ENCODE results near the gene CCNF. TPM values are rescaled to one million over a fixed set of nuclear protein-coding genes. Genes with fewer than 3 reads are reported as not detected.
"Not testable (repeated sequence)": the region's sequence is repeated elsewhere in the genome, so short reads cannot be mapped to it uniquely, and the experiment has no call there.

The CCNF gene
- total RNA-seq, 4 donors from 2014 or later, result 1.3 to 2.9 (median 2.5) TPM

DNA sequence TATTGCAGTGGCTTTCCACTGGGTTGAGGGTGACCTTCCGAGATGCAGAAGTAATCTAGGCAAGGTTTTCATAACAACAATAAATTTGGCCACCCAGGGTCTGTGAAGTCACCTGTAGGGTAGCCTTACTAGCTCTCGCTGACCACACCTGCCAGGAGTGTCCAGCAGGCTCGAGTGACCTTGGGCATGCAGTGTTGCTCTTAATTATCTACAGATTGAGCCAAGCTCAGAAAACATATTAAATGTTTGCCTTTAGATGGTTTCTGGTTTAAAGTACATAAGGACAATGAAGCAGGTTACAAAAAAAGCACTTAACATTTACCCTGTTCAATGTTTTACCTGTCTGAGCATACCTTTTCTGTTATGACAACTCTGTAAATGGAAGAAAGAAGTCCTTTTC is 47.5 kb downstream of the CCNF start:
- TF ChIP-seq, protein P1, sequence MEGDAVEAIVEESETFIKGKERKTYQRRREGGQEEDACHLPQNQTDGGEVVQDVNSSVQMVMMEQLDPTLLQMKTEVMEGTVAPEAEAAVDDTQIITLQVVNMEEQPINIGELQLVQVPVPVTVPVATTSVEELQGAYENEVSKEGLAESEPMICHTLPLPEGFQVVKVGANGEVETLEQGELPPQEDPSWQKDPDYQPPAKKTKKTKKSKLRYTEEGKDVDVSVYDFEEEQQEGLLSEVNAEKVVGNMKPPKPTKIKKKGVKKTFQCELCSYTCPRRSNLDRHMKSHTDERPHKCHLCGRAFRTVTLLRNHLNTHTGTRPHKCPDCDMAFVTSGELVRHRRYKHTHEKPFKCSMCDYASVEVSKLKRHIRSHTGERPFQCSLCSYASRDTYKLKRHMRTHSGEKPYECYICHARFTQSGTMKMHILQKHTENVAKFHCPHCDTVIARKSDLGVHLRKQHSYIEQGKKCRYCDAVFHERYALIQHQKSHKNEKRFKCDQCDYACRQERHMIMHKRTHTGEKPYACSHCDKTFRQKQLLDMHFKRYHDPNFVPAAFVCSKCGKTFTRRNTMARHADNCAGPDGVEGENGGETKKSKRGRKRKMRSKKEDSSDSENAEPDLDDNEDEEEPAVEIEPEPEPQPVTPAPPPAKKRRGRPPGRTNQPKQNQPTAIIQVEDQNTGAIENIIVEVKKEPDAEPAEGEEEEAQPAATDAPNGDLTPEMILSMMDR (IDR thresholded peaks at IDR 0.05), result no peak
- DNase-seq (ENCODE audit: low spot score), result no peak
- no peak for ATAC-seq (ENCODE audit: low FRiP score)

DNA sequence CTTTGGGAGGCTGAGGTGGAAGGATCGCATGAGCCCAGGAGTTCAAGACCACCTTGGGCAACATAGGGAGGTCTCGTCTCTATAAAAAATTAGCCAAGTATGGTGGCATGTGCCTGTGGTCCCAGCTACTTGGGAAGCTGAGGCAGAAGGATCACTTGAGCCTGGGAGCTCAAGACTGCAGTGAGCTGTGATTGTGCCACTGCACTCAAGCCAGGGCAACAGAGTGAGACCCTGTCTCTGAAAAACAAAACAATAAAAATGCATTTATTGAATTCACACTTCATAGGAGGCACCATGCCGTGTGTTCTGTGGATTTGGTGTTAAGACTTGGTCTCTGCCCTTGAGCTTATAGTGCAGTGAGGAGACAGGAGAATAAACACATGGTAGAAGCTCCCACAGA is 48.1 kb downstream of the CCNF start:
- TF ChIP-seq, protein P1 (IDR thresholded peaks at IDR 0.05), result no peak
- ATAC-seq (ENCODE audit: low FRiP score) (no peak), DNase-seq (ENCODE audit: low spot score) (no peak)

DNA sequence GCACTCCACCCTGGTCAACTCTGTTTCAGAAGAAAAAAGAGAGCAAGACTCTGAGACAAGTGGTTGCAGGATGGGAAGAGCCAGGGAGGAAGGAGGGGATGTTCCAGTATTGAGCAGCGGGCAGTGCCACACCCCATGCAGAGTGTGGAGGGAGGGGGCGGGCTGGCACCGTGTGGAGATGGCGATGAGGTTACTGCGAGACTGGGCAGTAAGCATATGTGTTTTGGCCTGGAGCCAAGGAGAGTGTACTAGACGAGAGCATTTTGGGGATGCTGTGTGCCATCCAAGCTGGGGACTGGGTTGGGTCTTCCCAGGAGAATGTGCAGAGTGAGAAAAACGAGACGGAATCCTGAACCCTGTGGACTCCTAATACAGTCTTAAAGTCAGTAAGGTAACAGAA is 49.0 kb downstream of the CCNF start:
- DNase-seq (ENCODE audit: low spot score) (no peak), ATAC-seq (ENCODE audit: low FRiP score) (no peak)
- TF ChIP-seq, protein P1 (IDR thresholded peaks at IDR 0.05), result no peak

DNA sequence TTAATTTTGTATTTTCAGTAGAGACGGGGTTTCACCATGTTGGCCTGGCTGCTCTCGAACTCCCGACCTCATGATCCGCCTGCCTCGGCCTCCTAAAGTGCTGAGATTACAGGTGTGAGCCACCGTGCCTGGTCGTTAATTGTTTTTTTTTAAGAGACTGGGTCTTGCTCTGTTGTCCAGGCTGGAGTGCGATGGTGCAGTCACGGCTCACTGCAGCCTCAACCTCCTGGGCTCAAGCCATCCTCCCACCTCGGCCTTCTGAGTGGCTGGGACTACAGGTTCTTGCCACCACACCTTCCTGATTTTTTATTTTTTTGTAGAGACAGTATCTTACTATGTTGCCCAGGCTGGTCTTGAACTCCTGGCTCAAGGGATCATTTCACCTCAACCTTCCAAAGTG is 50.7 kb downstream of the CCNF start:
- DNase-seq (ENCODE audit: low spot score); ATAC-seq (ENCODE audit: low FRiP score): not testable (repeated sequence)

DNA sequence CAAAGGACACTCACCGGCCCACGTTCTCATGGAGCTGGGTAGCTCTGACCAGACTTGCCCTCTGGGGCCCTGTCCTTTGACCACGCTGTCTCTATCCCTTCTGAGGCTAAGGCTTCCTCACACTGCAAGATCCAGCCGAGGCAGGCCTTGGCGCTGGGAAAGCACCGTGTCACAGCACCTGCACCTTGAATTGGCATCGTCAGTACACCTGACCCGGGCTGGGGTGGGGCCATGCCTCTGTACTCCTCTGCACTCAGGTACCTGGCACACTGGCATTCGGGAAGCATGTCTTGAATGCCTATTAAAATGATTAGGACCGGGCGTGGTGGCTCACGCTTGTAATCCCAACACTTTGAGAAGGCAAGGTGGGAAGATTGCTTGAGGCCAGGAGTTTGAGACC is 51.7 kb downstream of the CCNF start:
- no peak for ATAC-seq (ENCODE audit: low FRiP score)
- TF ChIP-seq, protein P1 (IDR thresholded peaks at IDR 0.05), result no peak
- no peak for DNase-seq (ENCODE audit: low spot score)

DNA sequence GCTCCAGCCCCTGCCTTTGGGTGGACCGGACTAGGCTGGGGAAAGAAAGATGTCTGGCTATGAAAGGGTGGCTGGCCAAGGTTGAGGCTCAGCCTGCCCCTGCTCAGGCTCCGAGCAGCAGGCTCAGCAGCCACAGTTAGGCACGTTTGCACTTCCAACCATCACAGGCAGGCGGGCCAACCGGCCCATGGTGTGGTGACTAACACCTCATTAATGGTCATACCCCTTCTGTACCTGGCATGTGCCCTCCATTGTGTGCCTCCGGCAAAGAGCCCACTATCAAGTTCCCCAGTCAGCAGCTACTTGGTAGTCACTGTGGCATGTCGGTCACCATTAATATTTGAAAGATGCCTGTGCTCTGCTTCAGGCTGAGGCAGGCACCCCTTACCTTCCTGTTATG is 52.4 kb downstream of the CCNF start:
- no peak for DNase-seq (ENCODE audit: low spot score)
- TF ChIP-seq, protein P1 (IDR thresholded peaks at IDR 0.05), result no peak
- no peak for ATAC-seq (ENCODE audit: low FRiP score)

DNA sequence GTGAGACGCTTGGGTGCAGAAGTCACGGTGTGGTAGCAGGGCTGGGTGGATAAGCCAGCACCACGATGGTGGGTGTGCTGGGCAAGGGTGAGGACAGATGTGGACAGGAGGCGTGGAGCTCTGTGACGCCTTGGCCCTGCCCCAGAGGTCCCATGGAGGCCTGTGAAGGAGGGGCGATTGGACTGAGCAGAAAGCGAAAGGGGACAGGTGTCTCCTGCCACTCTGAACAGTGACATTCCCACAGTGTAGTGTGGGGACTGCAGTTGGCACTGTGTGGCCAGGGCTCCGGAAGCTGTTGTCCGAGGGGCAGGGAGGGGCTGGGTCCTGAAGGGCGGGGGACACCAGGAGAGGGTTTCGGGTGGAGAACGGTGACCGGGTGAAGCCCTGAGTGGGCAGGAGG is 53.0 kb downstream of the CCNF start:
- TF ChIP-seq, protein P1 (IDR thresholded peaks at IDR 0.05), result no peak
- DNase-seq (ENCODE audit: low spot score) (no peak), ATAC-seq (ENCODE audit: low FRiP score) (no peak)
